ENCODE results near the gene GNB2.
A peak's percentile ranks its signal among the peaks of the same experiment; 100 is the strongest.
"Not testable (repeated sequence)": the region's sequence is repeated elsewhere in the genome, so short reads cannot be mapped to it uniquely, and the experiment has no call there.

GNB2 gene

GRCh38 chr7:100705320-100705752, 31.8 kb downstream of the GNB2 start:
- peak; percentile 93 for DNase-seq

- DNase-seq = peak; percentile 100
Measured at GRCh38 chr7:100705753-100706671, 32.5 kb downstream of the GNB2 start, which contains the start of gene POP7. TSS of gene POP7 (plus strand) at chr7:100706121. CDS start at chr7:100706831, 710 bp downstream.

GRCh38 chr7:100706672-100707311, 33.3 kb downstream of the GNB2 start:
- no peak for DNase-seq

GRCh38 chr7:100708395-100708794, 34.9 kb downstream of the GNB2 start:
- no peak for DNase-seq

- no peak for DNase-seq
Measured at GRCh38 chr7:100710452-100710851, 36.9 kb downstream of the GNB2 start.

- DNase-seq = no peak
Measured at GRCh38 chr7:100711369-100711768, 37.8 kb downstream of the GNB2 start.

GRCh38 chr7:100714725-100715124, 41.2 kb downstream of the GNB2 start:
- DNase-seq = no peak

GRCh38 chr7:100717073-100717472, 43.5 kb downstream of the GNB2 start:
- DNase-seq = not testable (repeated sequence)

GRCh38 chr7:100719523-100720278, 46.2 kb downstream of the GNB2 start:
- no peak for DNase-seq

- DNase-seq = no peak
Measured at GRCh38 chr7:100720279-100720670, 46.7 kb downstream of the GNB2 start, which contains the start of gene EPO. TSS of gene EPO (plus strand) at chr7:100720468. CDS start at chr7:100720981, 513 bp downstream.

GRCh38 chr7:100720671-100721504, 47.3 kb downstream of the GNB2 start:
- no peak for DNase-seq

GRCh38 chr7:100721505-100721812, 47.9 kb downstream of the GNB2 start:
- DNase-seq = no peak

- no peak for DNase-seq
Measured at GRCh38 chr7:100722480-100723212, 49.1 kb downstream of the GNB2 start.

- no peak for DNase-seq
Measured at GRCh38 chr7:100723732-100724275, 50.3 kb downstream of the GNB2 start.

- DNase-seq = not testable (repeated sequence)
Measured at GRCh38 chr7:100724364-100724763, 50.8 kb downstream of the GNB2 start.

- DNase-seq = no peak
Measured at GRCh38 chr7:100726996-100727761, 53.6 kb downstream of the GNB2 start.

GRCh38 chr7:100728196-100728595, 54.7 kb downstream of the GNB2 start:
- no peak for DNase-seq
